Measurements from ENCODE around the gene PCDHGA5. TPM values are rescaled to one million over a fixed set of nuclear protein-coding genes. Genes with fewer than 3 reads are reported as not detected.
"Not testable (repeated sequence)": the region's sequence is repeated elsewhere in the genome, so short reads cannot be mapped to it uniquely, and the experiment has no call there.

Gene PCDHGA5
- total RNA-seq, 1 experiment from 2014 or later: 1.3 TPM

DNA sequence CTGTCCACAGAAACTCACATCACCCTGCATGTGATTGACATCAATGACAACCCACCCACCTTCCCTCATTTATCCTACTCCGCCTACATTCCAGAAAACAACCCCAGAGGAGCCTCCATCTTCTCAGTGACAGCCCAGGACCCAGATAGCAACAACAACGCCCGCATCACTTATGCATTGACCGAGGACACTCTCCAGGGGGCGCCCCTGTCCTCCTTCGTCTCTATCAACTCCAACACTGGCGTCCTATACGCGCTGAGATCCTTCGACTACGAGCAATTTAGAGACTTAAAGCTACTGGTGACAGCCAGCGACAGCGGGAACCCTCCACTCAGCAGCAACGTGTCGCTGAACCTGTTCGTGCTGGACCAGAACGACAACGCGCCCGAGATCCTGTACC, 18.6 kb upstream of the PCDHGA5 start:
- Histone ChIP-seq H3K4me1 (ENCODE audit: insufficient read depth, low read length) (no peaks in the 10 kb centered on the region), H3K79me2 (ENCODE audit: insufficient read depth, low read length) (no peaks in the 10 kb centered on the region), H2BK5ac (ENCODE audit: insufficient read length, low read length) (no peak overlapping the region), H2BK120ac (ENCODE audit: low read depth, low read length, poor library complexity, severe bottlenecking) (no peak overlapping the region), H2BK12ac (ENCODE audit: insufficient read length, low read depth, low read length) (no peak overlapping the region), H3K27ac (ENCODE audit: insufficient read length, low read depth, low read length) (no peak overlapping the region), H3K4ac (ENCODE audit: low read depth, low read length) (no peak overlapping the region), H3K27me3 (ENCODE audit: insufficient read depth, low read length) (no peaks in the 10 kb centered on the region), H2AFZ (ENCODE audit: low read length) (no peak overlapping the region), H4K5ac (ENCODE audit: insufficient read length, low read depth, low read length) (no peak overlapping the region), H3K18ac (ENCODE audit: insufficient read length, low read depth, low read length) (no peak overlapping the region), H3K56ac (ENCODE audit: insufficient read length, low read depth, low read length) (no peak overlapping the region), H3T11ph (ENCODE audit: low read length) (no peak overlapping the region), H4K91ac (ENCODE audit: insufficient read length, low read depth, low read length) (no peak overlapping the region), H3K4me2 (ENCODE audit: insufficient read depth, insufficient read length, low read length) (no peak overlapping the region), H3K14ac (ENCODE audit: insufficient read depth, low read length) (no peak overlapping the region), H3K79me1 (ENCODE audit: insufficient read depth, low read depth, low read length, poor library complexity, severe bottlenecking) (no peaks in the 10 kb centered on the region), H3K9me3 (ENCODE audit: control insufficient read depth, low read depth, low read length) (peaks cover 12% of the 10 kb centered on the region), H3K23me2 (ENCODE audit: insufficient read length, low read depth, low read length, poor library complexity, severe bottlenecking) (peaks cover 4% of the 10 kb centered on the region), H2BK15ac (ENCODE audit: low read depth, low read length) (no peak overlapping the region), H2BK20ac (ENCODE audit: low read depth, low read length, poor library complexity, severe bottlenecking) (no peak overlapping the region), H3K9ac (ENCODE audit: extremely low read depth, insufficient read length, low read length) (no peak overlapping the region), H4K20me1 (ENCODE audit: control insufficient read depth, insufficient read depth, insufficient read length) (no peaks in the 10 kb centered on the region), H3K23ac (ENCODE audit: insufficient read length, low read depth, low read length) (no peak overlapping the region), H2AK5ac (ENCODE audit: insufficient read length, low read length) (no peak overlapping the region), H4K8ac (replicated peaks; ENCODE audit: insufficient read length, low read depth, low read length) (no peak overlapping the region)
- Mint-ChIP-seq H3K36me3 (ENCODE audit: insufficient read depth in 1 of 3, low read depth in 3 of 3) (peaks cover 15 to 43% (median 21%) of the 10 kb centered on the region in 3 experiments), H3K9me3 (peaks cover 55 to 67% of the 10 kb centered on the region in 2 experiments), H3K4me3 (no peak overlapping the region), H3K27ac (no peak overlapping the region), H3K4me1 (peaks cover 4 to 9% of the 10 kb centered on the region in 2 experiments), H3K27me3 (ENCODE audit: low read depth) (peaks cover 5% of the 10 kb centered on the region)
- TF ChIP-seq, protein P1, sequence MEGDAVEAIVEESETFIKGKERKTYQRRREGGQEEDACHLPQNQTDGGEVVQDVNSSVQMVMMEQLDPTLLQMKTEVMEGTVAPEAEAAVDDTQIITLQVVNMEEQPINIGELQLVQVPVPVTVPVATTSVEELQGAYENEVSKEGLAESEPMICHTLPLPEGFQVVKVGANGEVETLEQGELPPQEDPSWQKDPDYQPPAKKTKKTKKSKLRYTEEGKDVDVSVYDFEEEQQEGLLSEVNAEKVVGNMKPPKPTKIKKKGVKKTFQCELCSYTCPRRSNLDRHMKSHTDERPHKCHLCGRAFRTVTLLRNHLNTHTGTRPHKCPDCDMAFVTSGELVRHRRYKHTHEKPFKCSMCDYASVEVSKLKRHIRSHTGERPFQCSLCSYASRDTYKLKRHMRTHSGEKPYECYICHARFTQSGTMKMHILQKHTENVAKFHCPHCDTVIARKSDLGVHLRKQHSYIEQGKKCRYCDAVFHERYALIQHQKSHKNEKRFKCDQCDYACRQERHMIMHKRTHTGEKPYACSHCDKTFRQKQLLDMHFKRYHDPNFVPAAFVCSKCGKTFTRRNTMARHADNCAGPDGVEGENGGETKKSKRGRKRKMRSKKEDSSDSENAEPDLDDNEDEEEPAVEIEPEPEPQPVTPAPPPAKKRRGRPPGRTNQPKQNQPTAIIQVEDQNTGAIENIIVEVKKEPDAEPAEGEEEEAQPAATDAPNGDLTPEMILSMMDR (conservative IDR thresholded peaks at IDR 0.05): peak; percentile 29; the same call in 2 of the 3 replicates
- WGBS (ENCODE audit: extremely low coverage, insufficient read length, low lambda C conversion rate): no CpG with 5 or more reads among the region's 20 CpGs
- DNase-seq: no peak

DNA sequence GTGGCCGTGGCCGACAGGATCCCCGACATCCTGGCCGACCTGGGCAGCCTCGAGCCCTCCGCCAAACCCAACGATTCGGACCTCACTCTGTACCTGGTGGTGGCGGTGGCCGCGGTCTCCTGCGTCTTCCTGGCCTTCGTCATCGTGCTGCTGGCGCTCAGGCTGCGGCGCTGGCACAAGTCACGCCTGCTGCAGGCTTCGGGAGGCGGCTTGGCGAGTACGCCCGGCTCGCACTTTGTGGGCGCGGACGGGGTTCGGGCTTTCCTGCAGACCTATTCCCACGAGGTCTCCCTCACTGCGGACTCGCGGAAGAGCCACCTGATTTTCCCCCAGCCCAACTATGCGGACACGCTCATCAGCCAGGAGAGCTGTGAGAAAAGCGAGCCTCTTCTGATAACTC, 17.9 kb upstream of the PCDHGA5 start:
- no CpG with 5 or more reads among the region's 35 CpGs for WGBS (ENCODE audit: extremely low coverage, insufficient read length, low lambda C conversion rate)
- H3K9me3 ChIP-seq (ENCODE audit: control insufficient read depth, low read depth, low read length): peaks cover 13% of the 10 kb centered on the region
- H3K79me1 ChIP-seq (ENCODE audit: insufficient read depth, low read depth, low read length, poor library complexity, severe bottlenecking): not testable (repeated sequence)

More for the DNA sequence above, 17.9 kb upstream of the PCDHGA5 start:
- H3K4me2 ChIP-seq (ENCODE audit: insufficient read depth, insufficient read length, low read length); H4K91ac ChIP-seq (ENCODE audit: insufficient read length, low read depth, low read length); H3K9ac ChIP-seq (ENCODE audit: extremely low read depth, insufficient read length, low read length); H3K79me2 ChIP-seq (ENCODE audit: insufficient read depth, low read length); H4K8ac ChIP-seq (replicated peaks; ENCODE audit: insufficient read length, low read depth, low read length); H3K18ac ChIP-seq (ENCODE audit: insufficient read length, low read depth, low read length); H3K27me3 ChIP-seq (ENCODE audit: insufficient read depth, low read length); H2BK5ac ChIP-seq (ENCODE audit: insufficient read length, low read length); H3K23me2 ChIP-seq (ENCODE audit: insufficient read length, low read depth, low read length, poor library complexity, severe bottlenecking); H3K23ac ChIP-seq (ENCODE audit: insufficient read length, low read depth, low read length); H3K27ac Mint-ChIP-seq; H3K14ac ChIP-seq (ENCODE audit: insufficient read depth, low read length); DNase-seq; H2BK20ac ChIP-seq (ENCODE audit: low read depth, low read length, poor library complexity, severe bottlenecking); H4K5ac ChIP-seq (ENCODE audit: insufficient read length, low read depth, low read length); H2AK5ac ChIP-seq (ENCODE audit: insufficient read length, low read length); H3T11ph ChIP-seq (ENCODE audit: low read length); H2BK12ac ChIP-seq (ENCODE audit: insufficient read length, low read depth, low read length); H3K27me3 Mint-ChIP-seq (ENCODE audit: low read depth); H3K4ac ChIP-seq (ENCODE audit: low read depth, low read length); H3K27ac ChIP-seq (ENCODE audit: insufficient read length, low read depth, low read length); H3K4me3 Mint-ChIP-seq; H3K56ac ChIP-seq (ENCODE audit: insufficient read length, low read depth, low read length); H2AFZ ChIP-seq (ENCODE audit: low read length); H2BK120ac ChIP-seq (ENCODE audit: low read depth, low read length, poor library complexity, severe bottlenecking); H3K4me1 ChIP-seq (ENCODE audit: insufficient read depth, low read length); H4K20me1 ChIP-seq (ENCODE audit: control insufficient read depth, insufficient read depth, insufficient read length); H2BK15ac ChIP-seq (ENCODE audit: low read depth, low read length): not testable (repeated sequence)
- Mint-ChIP-seq H3K36me3 (ENCODE audit: insufficient read depth in 1 of 3, low read depth in 3 of 3) (peaks cover 14 to 45% (median 24%) of the 10 kb centered on the region in 3 experiments), H3K9me3 (peaks cover 55 to 70% of the 10 kb centered on the region in 2 experiments), H3K4me1 (peaks cover 6 to 11% of the 10 kb centered on the region in 2 experiments)
